GM19468 (cell line): Measurements from ENCODE around the gene WDFY1.
"Not testable (repeated sequence)": the region's sequence is repeated elsewhere in the genome, so short reads cannot be mapped to it uniquely, and the experiment has no call there.

ENCODE experiments used
- ATAC-seq: cut with Tn5 transposase; IDR thresholded peaks from one replicate; pipeline ENCODE4 v1.9.1; 2021; ENCODE audit warnings: mild to moderate bottlenecking, moderate library complexity, moderate number of reproducible peaks; ENCODE audit not compliant: unreplicated experiment; ENCODE audit errors: extremely low read depth

The WDFY1 gene

GRCh38 chr2:223959688-223960087 is 14.6 kb upstream of the WDFY1 start:
- no peak for ATAC-seq

GRCh38 chr2:223957092-223957851 is 12.1 kb upstream of the WDFY1 start, which contains the start of gene MRPL44:
Gene MRPL44, plus strand, starts transcription at chr2:223957463. Its CDS starts 10 bp downstream, at chr2:223957473.
- ATAC-seq: peak; percentile 89

- no peak for ATAC-seq
Observed at GRCh38 chr2:223956300-223956699, 11.2 kb upstream of the WDFY1 start.

GRCh38 chr2:223954401-223954800 is 9.3 kb upstream of the WDFY1 start:
- no peak for ATAC-seq

GRCh38 chr2:223952280-223952968 is 7.3 kb upstream of the WDFY1 start:
- ATAC-seq: peak; percentile 48

- no peak for ATAC-seq
Observed at GRCh38 chr2:223950448-223951347, 5.6 kb upstream of the WDFY1 start.

- ATAC-seq: no peak
Observed at GRCh38 chr2:223949241-223949840, 4.2 kb upstream of the WDFY1 start.

- ATAC-seq: no peak
Observed at GRCh38 chr2:223947711-223948205, 2.6 kb upstream of the WDFY1 start.

GRCh38 chr2:223945755-223946154 is 620 bp upstream of the WDFY1 start:
- ATAC-seq: no peak

- no peak for ATAC-seq
Observed at GRCh38 chr2:223944166-223944702, 901 bp downstream of the WDFY1 start.

GRCh38 chr2:223943561-223944008 is 1.6 kb downstream of the WDFY1 start:
- no peak for ATAC-seq

- no peak for ATAC-seq
Observed at GRCh38 chr2:223943135-223943534, 2.0 kb downstream of the WDFY1 start.

GRCh38 chr2:223941579-223942277 is 3.4 kb downstream of the WDFY1 start:
- ATAC-seq: peak; percentile 20

- ATAC-seq: not testable (repeated sequence)
Observed at GRCh38 chr2:223939438-223939837, 5.7 kb downstream of the WDFY1 start.

- ATAC-seq: no peak
Observed at GRCh38 chr2:223937535-223937934, 7.6 kb downstream of the WDFY1 start.

- no peak for ATAC-seq
Observed at GRCh38 chr2:223936862-223937326, 8.2 kb downstream of the WDFY1 start.

GRCh38 chr2:223935459-223936125 is 9.5 kb downstream of the WDFY1 start:
- ATAC-seq: no peak

GRCh38 chr2:223934870-223935269 is 10.3 kb downstream of the WDFY1 start:
- no peak for ATAC-seq
